IPS-11a (cell line): ENCODE results near the gene CEP85.
"Not testable (repeated sequence)": the region's sequence is repeated elsewhere in the genome, so short reads cannot be mapped to it uniquely, and the experiment has no call there.

ENCODE experiments used
- H3K4me3 ChIP-seq: one replicate; pipeline ENCODE4 v1.5.1; 2013; ENCODE audit warnings: low read depth, low read length, control low read depth

The CEP85 gene

DNA sequence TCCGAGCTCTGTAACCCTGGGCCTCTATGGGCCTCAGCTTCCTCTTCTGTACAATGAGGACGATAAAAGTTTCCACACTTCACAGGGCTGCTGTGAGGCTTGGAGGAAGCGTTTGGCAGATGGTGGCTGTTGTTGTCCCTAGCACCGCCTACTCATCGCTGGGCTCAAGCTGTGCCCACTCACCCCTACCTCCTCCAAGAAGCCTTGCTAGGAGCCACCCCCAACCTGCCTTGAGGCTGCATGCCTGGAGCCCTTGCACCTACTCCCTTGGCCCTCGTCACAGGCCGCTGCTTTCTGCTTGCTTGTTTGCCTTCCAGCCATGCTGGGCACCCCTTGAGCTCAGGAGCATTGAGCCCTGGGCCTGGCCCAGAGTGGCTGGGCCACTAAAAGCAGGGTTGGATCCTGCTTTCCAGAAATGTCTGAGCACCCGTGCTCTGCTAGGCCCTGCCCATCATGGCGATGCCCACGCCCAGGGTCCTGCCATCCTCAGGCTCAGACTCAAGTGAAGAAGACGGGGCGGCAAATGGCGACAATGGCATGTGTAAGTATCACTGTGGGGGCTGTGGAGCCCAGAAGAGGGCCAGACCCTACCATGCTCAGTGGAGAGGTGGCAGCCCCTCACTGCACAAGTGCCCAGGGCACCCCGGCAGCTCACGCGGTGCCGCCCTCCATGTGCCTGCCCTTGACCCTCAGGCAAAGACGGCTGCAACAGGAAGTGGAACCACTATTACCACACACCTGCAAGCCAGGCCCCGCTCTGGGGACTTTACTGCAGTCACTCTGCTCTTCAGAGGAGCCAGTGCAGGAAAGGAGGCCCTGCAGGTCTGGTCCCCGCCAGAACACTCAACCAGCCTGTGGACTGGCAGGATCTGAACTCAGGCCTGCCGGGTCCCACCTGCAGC lies 55.4 kb downstream of the CEP85 start:
- no peak overlapping the region for H3K4me3 ChIP-seq

GRCh38 chr1:26290122-26290881 lies 56.3 kb downstream of the CEP85 start:
- H3K4me3 ChIP-seq, result no peak overlapping the region

DNA sequence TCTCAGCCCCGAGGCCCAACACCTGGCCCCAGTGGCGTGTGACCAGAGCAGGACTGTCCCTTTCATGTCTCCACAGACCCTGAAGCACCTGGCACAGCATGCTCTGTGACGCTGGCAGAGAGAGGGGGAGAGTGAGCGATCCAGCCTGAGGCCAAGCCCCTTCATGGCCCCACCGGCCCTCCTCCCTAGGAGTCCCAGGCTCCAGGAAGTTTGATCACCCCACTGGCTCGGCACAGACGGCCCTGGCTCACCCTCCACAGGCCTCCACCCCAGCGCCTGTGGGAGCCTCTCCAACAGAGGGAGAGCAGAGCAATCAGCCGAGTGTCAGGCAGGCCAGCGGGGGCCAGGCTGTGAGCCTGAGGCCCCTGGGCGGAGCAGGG lies 56.9 kb downstream of the CEP85 start:
- no peak overlapping the region for H3K4me3 ChIP-seq

DNA sequence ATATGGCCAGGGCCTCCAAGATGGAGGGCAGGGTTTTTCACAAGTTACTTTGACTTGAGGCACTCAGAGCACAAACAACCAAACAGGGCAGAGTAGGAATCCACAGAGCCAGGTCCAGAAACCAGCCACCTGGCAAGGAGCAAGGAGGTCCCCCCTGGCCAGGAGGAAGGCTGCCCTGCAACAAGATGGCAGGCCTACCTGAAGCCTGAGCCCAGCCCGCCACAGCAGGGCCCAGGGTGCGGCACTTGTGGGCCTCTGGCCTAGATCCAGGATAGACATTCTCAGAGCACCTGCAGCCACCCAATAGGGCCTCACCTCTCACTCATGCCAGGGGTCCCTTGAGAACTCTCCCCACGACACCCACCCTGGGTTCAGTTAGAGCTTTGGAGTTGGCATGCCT lies 57.4 kb downstream of the CEP85 start:
- H3K4me3 ChIP-seq, result no peak overlapping the region

DNA sequence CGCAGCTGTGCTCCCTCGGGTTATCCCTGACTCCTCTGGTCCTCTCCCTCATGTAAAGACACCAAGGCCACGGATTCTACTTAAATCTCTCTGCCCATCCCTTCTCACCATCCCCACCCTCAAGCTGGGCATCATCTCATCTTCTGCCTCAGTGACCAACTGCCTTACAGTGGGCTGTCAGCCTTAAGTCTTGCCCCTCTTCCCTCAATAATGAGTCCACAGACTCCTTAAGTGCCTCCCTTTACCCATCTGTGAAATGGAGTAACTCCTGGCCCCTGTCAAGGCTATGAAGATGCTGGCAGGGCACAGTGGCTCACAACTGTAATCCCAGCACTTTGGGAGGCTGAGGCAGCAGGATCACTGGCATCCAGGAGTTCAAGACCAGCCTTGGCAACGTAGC lies 57.9 kb downstream of the CEP85 start:
- H3K4me3 ChIP-seq, result no peak overlapping the region

- not testable (repeated sequence) for H3K4me3 ChIP-seq
These were observed 58.7 kb downstream of the CEP85 start for GRCh38 chr1:26292735-26293134.

DNA sequence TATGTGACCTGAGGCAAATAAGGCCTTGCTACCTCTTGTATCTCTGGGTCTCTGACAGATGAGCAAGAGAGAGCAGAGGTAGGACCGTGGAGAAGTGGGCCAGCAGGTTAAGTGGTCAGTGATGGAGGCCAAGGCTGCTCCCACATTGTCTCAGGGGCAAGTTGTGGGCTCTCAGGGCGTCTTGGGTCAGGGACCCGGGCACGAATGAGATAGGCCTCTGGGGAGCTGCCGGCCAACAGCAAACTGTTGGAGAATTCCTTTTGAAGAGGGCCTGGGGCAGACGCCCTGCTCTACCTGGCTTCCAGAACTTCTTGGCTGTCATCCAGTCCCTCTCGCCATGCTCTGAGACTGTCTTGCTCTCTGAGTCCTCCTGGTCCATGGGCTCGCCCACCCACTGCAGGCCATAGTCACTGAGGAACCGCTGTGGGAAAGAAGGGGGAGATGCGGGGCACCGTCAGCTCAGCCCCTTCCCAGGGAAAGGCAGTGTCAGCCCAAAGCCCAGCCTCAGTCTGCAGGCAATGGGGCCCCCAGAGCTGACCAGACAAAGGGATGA lies 60.0 kb downstream of the CEP85 start:
- H3K4me3 ChIP-seq, result no peak overlapping the region

GRCh38 chr1:26295194-26296138 lies 61.5 kb downstream of the CEP85 start:
- H3K4me3 ChIP-seq, result no peak overlapping the region

GRCh38 chr1:26296340-26297056 lies 62.5 kb downstream of the CEP85 start:
- no peak overlapping the region for H3K4me3 ChIP-seq

- no peak overlapping the region for H3K4me3 ChIP-seq
These were observed 63.2 kb downstream of the CEP85 start for GRCh38 chr1:26297057-26297790.

DNA sequence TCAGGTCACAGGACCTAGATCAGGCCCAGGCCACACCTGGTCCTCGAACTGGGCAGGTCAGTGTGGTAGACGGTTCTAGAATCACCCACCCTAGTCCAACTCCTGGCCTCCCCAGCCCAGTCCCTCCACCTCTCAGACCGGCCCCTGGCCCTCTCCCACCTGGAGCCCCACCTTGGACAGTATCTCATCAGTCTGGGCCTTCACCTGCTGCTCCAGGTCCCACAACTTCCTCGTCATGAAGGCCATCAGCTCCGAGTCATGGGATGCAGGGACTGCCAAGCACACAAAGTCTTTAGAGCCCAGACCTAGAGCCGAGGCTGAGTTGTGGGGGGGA lies 63.8 kb downstream of the CEP85 start:
- no peak overlapping the region for H3K4me3 ChIP-seq

DNA sequence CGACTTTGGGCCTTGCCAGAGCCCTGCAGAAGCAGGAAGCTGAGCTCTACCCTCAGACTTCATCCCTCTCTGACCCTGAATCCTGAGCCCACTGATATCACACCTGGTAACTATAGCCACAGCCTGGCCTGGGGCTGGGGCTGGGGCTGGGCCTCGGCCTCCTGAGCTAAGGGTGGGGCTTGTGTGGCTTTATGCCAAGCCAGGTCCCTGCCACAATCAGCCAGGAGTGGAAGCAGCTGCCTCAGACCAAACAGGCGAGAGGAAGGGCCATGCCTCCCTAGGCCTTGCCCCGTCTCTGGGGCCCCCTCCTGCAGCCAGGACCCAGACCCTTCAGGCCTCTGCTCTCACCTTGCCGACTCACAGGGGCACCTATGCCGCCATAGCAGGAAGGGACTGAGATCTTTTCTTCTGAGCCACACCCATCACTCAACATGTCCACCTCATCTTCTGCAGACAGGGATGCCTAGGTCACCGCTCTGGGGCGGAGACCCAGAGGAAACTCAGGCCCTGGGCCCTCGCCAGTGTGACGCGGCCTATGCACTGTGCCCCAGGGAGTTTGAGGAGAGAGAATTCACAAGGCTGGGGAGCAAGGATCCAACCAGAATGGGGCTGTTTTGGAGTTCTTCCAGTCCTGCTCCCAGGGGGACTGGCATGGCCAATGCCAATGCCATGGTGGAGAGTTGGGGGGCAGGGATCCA lies 66.7 kb downstream of the CEP85 start:
- H3K4me3 ChIP-seq, result no peak overlapping the region

DNA sequence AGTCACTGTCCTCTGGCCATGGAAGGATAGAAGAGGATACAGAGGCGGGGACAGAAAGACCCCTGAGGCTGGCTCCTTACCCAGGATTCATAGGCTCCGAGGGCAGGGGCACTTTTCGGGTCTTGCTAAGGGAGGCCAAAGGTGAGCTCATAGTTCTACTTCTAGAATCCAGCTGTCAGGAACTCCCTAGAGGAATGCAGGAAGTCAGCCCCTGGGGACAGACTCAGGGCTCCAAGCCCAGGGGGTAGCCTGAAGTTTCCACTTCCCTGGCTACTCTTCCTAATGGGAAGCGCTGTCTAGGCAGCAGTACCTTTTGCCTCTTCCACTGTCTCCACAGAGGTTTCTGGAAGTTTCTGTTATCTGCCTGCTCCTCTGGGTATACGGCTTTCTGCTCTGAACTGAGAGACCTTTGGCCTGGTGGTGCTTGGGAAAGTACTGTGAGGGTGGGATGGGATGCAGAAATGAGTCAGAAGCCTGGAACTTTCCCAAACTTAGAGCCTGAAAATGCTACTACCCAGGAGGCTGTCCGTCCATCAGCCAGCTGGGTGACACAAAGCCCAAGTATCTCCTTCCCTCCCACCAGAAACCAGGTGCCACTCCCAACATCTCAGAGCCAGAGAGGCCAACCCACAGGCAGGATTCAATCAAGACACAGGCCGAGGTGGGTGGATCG lies 68.9 kb downstream of the CEP85 start:
- no peak overlapping the region for H3K4me3 ChIP-seq

DNA sequence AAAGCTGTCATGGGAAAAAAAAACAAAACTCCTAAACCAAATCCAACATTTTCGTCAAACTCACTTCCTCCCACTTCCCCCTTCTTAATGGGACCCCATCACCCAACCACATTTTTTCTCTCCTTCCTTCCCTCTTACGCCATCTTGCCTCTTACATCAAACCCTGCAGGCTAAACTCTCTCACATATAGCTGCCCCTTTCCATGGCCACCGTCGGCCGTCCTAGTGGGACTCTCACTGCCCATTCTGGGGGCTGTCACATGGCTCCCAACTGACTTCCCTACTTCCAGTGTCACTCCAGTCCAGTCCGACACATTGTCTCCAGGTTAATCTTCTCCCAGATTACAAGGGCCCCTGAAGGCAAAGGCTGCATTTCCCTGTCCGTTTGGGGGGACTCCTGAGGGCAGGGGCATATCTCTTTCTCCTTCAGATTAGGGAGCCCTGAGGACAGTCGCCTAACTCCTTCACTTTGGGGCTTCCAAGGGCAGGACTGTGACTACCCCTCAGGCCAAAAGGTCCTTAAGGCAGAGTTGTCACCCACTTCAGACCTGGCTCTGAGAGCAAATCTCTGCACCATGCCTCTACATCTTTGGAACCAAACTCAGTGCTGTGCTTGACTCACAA lies 71.8 kb downstream of the CEP85 start:
- peak overlapping the region; percentile 94 for H3K4me3 ChIP-seq

DNA sequence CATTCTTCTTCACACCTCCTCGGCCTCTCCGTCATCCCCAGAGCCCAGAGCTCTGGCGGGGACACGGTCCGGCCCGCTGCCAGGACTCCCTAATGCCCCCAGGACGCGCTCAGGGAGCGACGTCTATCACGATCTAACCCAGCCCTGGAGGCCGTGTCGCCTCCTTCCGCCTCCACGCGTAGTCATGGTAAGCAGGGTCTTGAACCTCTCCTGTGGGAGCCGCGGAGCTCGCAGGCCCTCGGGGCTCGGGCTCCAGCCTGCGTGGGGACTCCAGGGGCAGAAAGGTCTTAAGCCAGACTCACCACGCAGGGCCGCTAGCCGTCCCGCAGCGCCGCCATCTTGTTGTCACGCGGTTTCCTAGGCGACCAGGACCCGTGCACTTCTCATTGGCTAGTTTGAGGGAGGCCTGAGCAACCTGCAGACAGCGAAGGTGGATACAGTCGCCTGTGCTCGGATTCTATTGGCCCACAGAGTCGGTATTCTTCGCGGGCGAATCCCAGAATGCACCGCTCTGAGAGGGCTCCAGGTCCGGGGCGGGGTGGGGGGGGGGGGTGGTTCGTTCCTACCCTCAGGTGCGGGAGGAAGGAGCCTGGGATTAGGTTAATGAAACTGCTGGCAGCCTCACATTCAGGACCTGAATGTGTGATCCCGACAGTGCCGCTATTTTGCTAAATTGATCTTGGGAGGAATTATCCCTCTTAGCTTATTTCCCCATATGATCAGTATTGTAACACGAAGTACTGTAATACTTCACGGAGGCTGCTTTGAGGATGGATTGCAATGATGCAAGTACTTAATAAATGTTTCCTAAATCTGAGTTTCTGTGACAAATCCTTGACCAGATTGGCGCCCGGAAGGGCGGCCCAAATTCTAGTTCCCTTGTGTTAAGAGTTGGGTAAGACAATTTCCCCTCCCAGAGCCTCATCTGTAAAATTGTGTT lies 72.6 kb downstream of the CEP85 start, which contains the start of gene UBXN11:
UBXN11 (minus strand) TSS at position 347 of the 940 bp plus-strand sequence. CDS start 3,753 bp downstream, outside the sequence.
- peak within 1 kb of the TSS; percentile 94 for H3K4me3 ChIP-seq

- H3K4me3 ChIP-seq, result no peak overlapping the region
These were observed 73.4 kb downstream of the CEP85 start for GRCh38 chr1:26307363-26307781.
